Natural killer cell (primary cell): ENCODE data around the gene IFT43. TPM values are rescaled to one million over a fixed set of nuclear protein-coding genes. Genes with fewer than 3 reads are reported as not detected.

Source experiments
- ATAC-seq, 3 donors: fragments of 150-1000 bp in 2 of 3; fragments of 200-7000 bp in 1 of 3; cut with Tn5 transposase; 1 replicate in 1 of 3; 2 replicates in 2 of 3; pipeline ENCODE4 v1.10.0; 2021; ENCODE audit warnings: mild to moderate bottlenecking in 2 of 3, moderate library complexity in 2 of 3
- DNase-seq, 2 donors: peaks; one replicate each; pipeline versions ENCODE4 v3.0.0 to v3.0.0-alpha.2; 2013 to 2021; ENCODE audit warnings: mixed read lengths in 1 of 2
- H3K27ac ChIP-seq: one replicate; pipeline ENCODE4 v1.5.1; 2013; ENCODE audit warnings: mild to moderate bottlenecking, low read length
- H3K27me3 ChIP-seq: one replicate; pipeline ENCODE4 v1.6.1; 2013; ENCODE audit warnings: low read length; ENCODE audit not compliant: control insufficient read depth, insufficient read depth
- H3K36me3 ChIP-seq: one replicate; pipeline ENCODE4 v1.6.1; 2013; ENCODE audit warnings: low read length; ENCODE audit not compliant: control insufficient read depth, insufficient read depth
- H3K4me1 ChIP-seq: one replicate; pipeline ENCODE4 v1.6.1; 2013; ENCODE audit warnings: low read length; ENCODE audit not compliant: control insufficient read depth, insufficient read depth
- H3K4me3 ChIP-seq: one replicate; pipeline ENCODE4 v1.5.1; 2013; ENCODE audit warnings: low read length
- H3K9me3 ChIP-seq: one replicate; pipeline ENCODE4 v1.6.1; 2013; ENCODE audit warnings: low read length; ENCODE audit not compliant: control insufficient read depth, insufficient read depth
- H3K27ac Mint-ChIP-seq, 2 donors: one replicate each; pipeline ENCODE4 v1.8.0; 2022; ENCODE audit warnings: mild to moderate bottlenecking in 2 of 2, mixed read lengths in 2 of 2, moderate library complexity in 1 of 2
- H3K27me3 Mint-ChIP-seq, 2 donors: one replicate each; pipeline ENCODE4 v1.8.0; 2022; ENCODE audit warnings: low read depth in 2 of 2, mixed read lengths in 2 of 2
- H3K36me3 Mint-ChIP-seq: one replicate; pipeline ENCODE4 v1.8.0; 2022; ENCODE audit warnings: mixed read lengths
- H3K4me1 Mint-ChIP-seq, 2 donors: one replicate each; pipeline ENCODE4 v1.8.0; 2022; ENCODE audit warnings: mixed read lengths in 2 of 2
- H3K4me3 Mint-ChIP-seq: one replicate; pipeline ENCODE4 v1.8.0; 2022; ENCODE audit warnings: mild to moderate bottlenecking, moderate library complexity, mixed read lengths
- H3K9me3 Mint-ChIP-seq, 2 donors: one replicate each; pipeline ENCODE4 v1.8.0; 2022; ENCODE audit warnings: mixed read lengths in 2 of 2
- WGBS: methylation state at CpG from one replicate; pipeline ENCODE4 v1.1.7; 2013; ENCODE audit warnings: missing lambda C conversion rate; ENCODE audit not compliant: insufficient coverage; 5-methylcytosine and 5-hydroxymethylcytosine counted together
- intact Hi-C: fragments of 100-400 bp; cut with micrococcal nuclease; formaldehyde crosslinking; loops from one replicate; pipeline ENCODE4 v1.14.2; 2022
- total RNA-seq, 4 donors: library from RNA; stranded (reverse); fragments of 120-200 nt in 1 of 4; gene quantifications; one replicate each; pipeline versions ENCODE4 v1.2.3 to v1.2.4, GENCODE V29; 2013 to 2022
- TF ChIP-seq, protein P1 (sequence below): fragments of 200-600 bp; IDR thresholded peaks from one replicate; pipeline ENCODE4 v1.8.0; 2022; ENCODE audit warnings: antibody characterized with exemption

Gene IFT43
- total RNA-seq, 3 donors from 2014 or later (not counting 1 experiment from before 2014, with no cell fraction given), result 19.0 to 20.8 (median 20.7) TPM

DNA sequence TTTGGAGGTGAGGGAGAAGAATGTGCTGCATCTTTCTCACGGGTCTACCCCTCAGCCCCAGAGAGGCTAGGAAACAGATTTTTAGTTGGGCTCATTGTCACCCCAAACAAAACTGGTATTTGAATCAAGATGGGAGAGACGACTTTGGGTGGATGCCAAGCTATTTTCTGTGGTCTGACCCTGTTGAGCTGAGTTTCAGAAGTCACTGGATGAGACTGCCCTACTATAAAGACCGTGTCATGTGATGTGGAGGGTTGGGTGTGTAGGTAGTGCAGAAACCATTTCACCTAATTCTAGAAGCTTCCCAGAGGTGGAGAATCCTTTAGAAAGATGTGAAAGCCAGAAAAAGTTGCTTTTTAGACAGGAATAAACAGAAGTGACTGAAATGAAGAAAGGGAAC, 60.2 kb downstream of the IFT43 start:
- 81% methylated on average over 3 of the region's 3 CpGs for WGBS
- H3K4me1 ChIP-seq, result no peaks in the 10 kb centered on the region
- no peak overlapping the region for H3K4me3 ChIP-seq
- no peak for ATAC-seq
- Mint-ChIP-seq H3K27ac (no peak overlapping the region), H3K27me3 (no peaks in the 10 kb centered on the region), H3K36me3 (no peaks in the 10 kb centered on the region), H3K4me1 (peaks cover 0 to 6% of the 10 kb centered on the region in 2 donors), H3K4me3 (no peak overlapping the region), H3K9me3 (no peaks in the 10 kb centered on the region)
- H3K9me3 ChIP-seq, result no peaks in the 10 kb centered on the region
- intact Hi-C loops, result no loop called here
- H3K27ac ChIP-seq, result no peak overlapping the region
- no peaks in the 10 kb centered on the region for H3K27me3 ChIP-seq
- DNase-seq, result no peak
- TF ChIP-seq, protein P1, sequence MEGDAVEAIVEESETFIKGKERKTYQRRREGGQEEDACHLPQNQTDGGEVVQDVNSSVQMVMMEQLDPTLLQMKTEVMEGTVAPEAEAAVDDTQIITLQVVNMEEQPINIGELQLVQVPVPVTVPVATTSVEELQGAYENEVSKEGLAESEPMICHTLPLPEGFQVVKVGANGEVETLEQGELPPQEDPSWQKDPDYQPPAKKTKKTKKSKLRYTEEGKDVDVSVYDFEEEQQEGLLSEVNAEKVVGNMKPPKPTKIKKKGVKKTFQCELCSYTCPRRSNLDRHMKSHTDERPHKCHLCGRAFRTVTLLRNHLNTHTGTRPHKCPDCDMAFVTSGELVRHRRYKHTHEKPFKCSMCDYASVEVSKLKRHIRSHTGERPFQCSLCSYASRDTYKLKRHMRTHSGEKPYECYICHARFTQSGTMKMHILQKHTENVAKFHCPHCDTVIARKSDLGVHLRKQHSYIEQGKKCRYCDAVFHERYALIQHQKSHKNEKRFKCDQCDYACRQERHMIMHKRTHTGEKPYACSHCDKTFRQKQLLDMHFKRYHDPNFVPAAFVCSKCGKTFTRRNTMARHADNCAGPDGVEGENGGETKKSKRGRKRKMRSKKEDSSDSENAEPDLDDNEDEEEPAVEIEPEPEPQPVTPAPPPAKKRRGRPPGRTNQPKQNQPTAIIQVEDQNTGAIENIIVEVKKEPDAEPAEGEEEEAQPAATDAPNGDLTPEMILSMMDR, result no peak
- no peaks in the 10 kb centered on the region for H3K36me3 ChIP-seq

DNA sequence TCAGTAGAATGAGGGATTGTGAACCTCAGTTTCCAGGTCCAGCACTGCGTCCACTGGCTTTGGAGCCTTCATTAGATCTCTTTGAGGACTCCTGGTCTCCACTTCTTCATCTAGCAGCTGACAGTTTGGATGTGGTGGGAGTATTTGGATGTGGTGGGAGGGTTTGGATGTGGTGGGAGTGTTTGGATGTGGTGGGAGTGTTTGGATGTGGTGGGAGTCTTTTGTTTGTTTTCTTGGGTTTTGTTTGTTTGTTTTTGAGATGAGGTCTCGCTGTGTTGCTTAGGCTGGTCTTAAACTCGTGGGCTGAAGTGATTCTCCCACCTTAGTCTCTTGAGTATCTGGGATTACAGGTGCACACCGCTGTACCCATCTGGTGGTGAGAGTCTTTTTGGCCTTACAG, 64.7 kb downstream of the IFT43 start:
- H3K36me3 ChIP-seq, result no peaks in the 10 kb centered on the region
- H3K27ac ChIP-seq, result no peak overlapping the region
- ATAC-seq, result no peak
- H3K9me3 ChIP-seq, result no peaks in the 10 kb centered on the region
- WGBS, result 93% methylated on average over 4 of the region's 4 CpGs
- no peaks in the 10 kb centered on the region for H3K36me3 Mint-ChIP-seq
- H3K4me3 ChIP-seq, result no peak overlapping the region
- TF ChIP-seq, protein P1, result no peak
- no peak overlapping the region for H3K4me3 Mint-ChIP-seq
- no peaks in the 10 kb centered on the region for H3K9me3 Mint-ChIP-seq
- H3K27ac Mint-ChIP-seq, result no peak overlapping the region
- H3K4me1 Mint-ChIP-seq, result peaks cover 0 to 6% of the 10 kb centered on the region in 2 donors
- H3K27me3 Mint-ChIP-seq, result no peaks in the 10 kb centered on the region
- H3K27me3 ChIP-seq, result no peaks in the 10 kb centered on the region
- H3K4me1 ChIP-seq, result no peaks in the 10 kb centered on the region
- DNase-seq, result no peak
- intact Hi-C loops, result loop anchor here (2.0 kb wide), 1 partner anchor 597 kb away; no protein-coding TSS in a partner anchor

DNA sequence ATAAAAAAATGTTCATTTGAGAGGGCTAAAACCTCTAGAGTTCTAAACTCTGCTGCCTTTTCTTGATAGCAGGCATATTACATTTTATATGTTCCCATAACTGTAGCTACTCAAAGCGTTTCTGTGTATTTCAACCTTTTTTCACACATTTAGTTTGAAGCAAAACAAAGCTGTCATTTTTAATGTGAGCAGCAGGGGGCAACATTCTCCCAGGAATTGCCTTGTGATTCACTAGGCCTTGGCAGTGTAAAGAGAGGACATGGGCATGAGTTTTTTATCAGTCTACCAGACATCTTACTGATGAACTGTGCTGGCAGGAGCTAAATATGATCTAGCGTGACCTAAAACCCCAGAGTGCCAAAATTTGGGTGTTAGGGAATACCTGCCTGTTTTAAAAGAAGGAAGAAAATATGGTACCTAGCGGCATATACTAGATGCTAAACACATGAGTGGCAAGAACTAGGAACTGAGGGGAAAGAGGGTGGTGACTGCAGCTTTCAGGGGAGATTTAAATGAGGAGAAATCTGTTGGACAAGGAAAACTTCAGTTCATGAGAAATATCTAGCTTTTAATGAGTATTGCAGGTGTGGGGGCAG, 65.3 kb downstream of the IFT43 start:
- H3K4me1 Mint-ChIP-seq, result peaks cover 0 to 4% of the 10 kb centered on the region in 2 donors
- H3K27me3 Mint-ChIP-seq, result no peaks in the 10 kb centered on the region
- no peaks in the 10 kb centered on the region for H3K9me3 Mint-ChIP-seq
- no peaks in the 10 kb centered on the region for H3K27me3 ChIP-seq
- no peak overlapping the region for H3K27ac ChIP-seq
- peak; percentile 52 to 72 (median 55) for ATAC-seq
- no peaks in the 10 kb centered on the region for H3K4me1 ChIP-seq
- H3K9me3 ChIP-seq, result no peaks in the 10 kb centered on the region
- no peaks in the 10 kb centered on the region for H3K36me3 ChIP-seq
- TF ChIP-seq, protein P1, result peak; percentile 84
- H3K4me3 ChIP-seq, result no peak overlapping the region
- intact Hi-C loops, result loop anchor here (1.0 to 2.0 kb wide), 3 partner anchors 301 to 596 kb away; no protein-coding TSS in a partner anchor
- H3K36me3 Mint-ChIP-seq, result no peaks in the 10 kb centered on the region
- DNase-seq, result peak; percentile 30 to 77
- WGBS, result 64% methylated on average over 3 of the region's 3 CpGs
- no peak overlapping the region for H3K27ac Mint-ChIP-seq
- no peak overlapping the region for H3K4me3 Mint-ChIP-seq
